PC-9 (cell line): ENCODE results near the gene C19orf67. TPM values are rescaled to one million over a fixed set of nuclear protein-coding genes. Genes with fewer than 3 reads are reported as not detected.

Experiments used
- BruUV-seq: library from RNA; stranded (reverse); fragments of 400-500 nt; replicated peaks from 2 replicates; lab custom pipeline; 2021; lab: Mats Ljungman, UMichigan
- CTCF ChIA-PET: fragments of 300-600 bp; sonication (Branson Sonifier 250); formaldehyde crosslinking; loops from one replicate; lab custom pipeline; 2022; ENCODE audit warnings: antibody characterized with exemption; lab: Charles Lee
- POLR2A ChIA-PET: fragments of 300-600 bp; sonication (Branson Sonifier 250); formaldehyde crosslinking; loops from one replicate; lab custom pipeline; 2022; ENCODE audit warnings: antibody characterized with exemption; ENCODE audit not compliant: unreplicated experiment; lab: Charles Lee
- DNase-seq, 2 experiments: peaks; one replicate each; pipeline versions ENCODE4 v3.0.0 to v3.0.0-alpha.2; 2015 to 2022; ENCODE audit warnings: mixed read lengths in 1 of 2
- H2AFZ ChIP-seq: fragments of 200-600 bp; sonication (generic); 2 replicates; pipeline ENCODE4 v1.8.1; 2017; ENCODE audit warnings: antibody characterized with exemption
- H3F3A ChIP-seq: fragments of 200-600 bp; sonication (generic); 2 replicates; pipeline ENCODE4 v1.8.1; 2017; ENCODE audit warnings: antibody characterized with exemption, mild to moderate bottlenecking, low read depth; ENCODE audit not compliant: insufficient read depth
- H3K27ac ChIP-seq: fragments of 200-600 bp; sonication (generic); 2 replicates; pipeline ENCODE4 v1.6.1; 2016; ENCODE audit warnings: mixed run types
- H3K27me3 ChIP-seq: fragments of 200-600 bp; sonication (generic); 2 replicates; pipeline ENCODE4 v1.6.1; 2016; ENCODE audit warnings: low read depth, mixed run types; ENCODE audit not compliant: insufficient read depth
- H3K36me3 ChIP-seq: fragments of 200-600 bp; sonication (generic); 2 replicates; pipeline ENCODE4 v1.6.1; 2016; ENCODE audit warnings: low read depth, mixed run types
- H3K4me1 ChIP-seq: fragments of 200-600 bp; sonication (generic); replicated peaks from 2 replicates; pipeline ENCODE4 v1.6.1; 2016; ENCODE audit warnings: mixed run types; ENCODE audit not compliant: insufficient read depth
- H3K4me2 ChIP-seq: fragments of 200-600 bp; sonication (generic); 2 replicates; pipeline ENCODE4 v1.6.1; 2017; ENCODE audit warnings: mixed run types
- H3K4me3 ChIP-seq: fragments of 200-600 bp; sonication (generic); 2 replicates; pipeline ENCODE4 v1.6.1; 2016; ENCODE audit warnings: mixed run types
- H3K79me2 ChIP-seq: fragments of 200-600 bp; sonication (generic); 2 replicates; pipeline ENCODE4 v1.6.1; 2017; ENCODE audit warnings: low read depth, mixed run types
- H3K9me2 ChIP-seq: fragments of 200-600 bp; sonication (generic); 2 replicates; pipeline ENCODE4 v1.8.1; 2017; ENCODE audit warnings: mild to moderate bottlenecking; ENCODE audit not compliant: insufficient read depth
- H3K9me3 ChIP-seq: fragments of 200-600 bp; sonication (generic); 2 replicates; pipeline ENCODE4 v1.8.1; 2016; ENCODE audit warnings: low read depth; ENCODE audit not compliant: insufficient read depth
- H4K20me1 ChIP-seq: fragments of 200-600 bp; sonication (generic); 2 replicates; pipeline ENCODE4 v1.8.1; 2017; ENCODE audit not compliant: insufficient read depth
- EZH2 ChIP-seq: fragments of 200-600 bp; sonication (generic); IDR thresholded peaks from 2 replicates; pipeline ENCODE4 v1.8.0; 2017; ENCODE audit warnings: antibody characterized with exemption, low read depth
- intact Hi-C: fragments of 100-400 bp; cut with micrococcal nuclease; formaldehyde crosslinking; loops from one replicate; pipeline ENCODE4 v1.10.0; 2022; ENCODE audit not compliant: unreplicated experiment
- total RNA-seq: library from RNA; stranded (reverse); gene quantifications from 2 replicates; pipeline ENCODE4 v1.2.3, GENCODE V29; 2021
- TF ChIP-seq, protein P1 (sequence below): fragments of 200-600 bp; sonication (generic); conservative IDR thresholded peaks from 2 replicates; pipeline ENCODE4 v1.6.1; 2017; ENCODE audit warnings: mixed run types, antibody characterized with exemption, mild to moderate bottlenecking, moderate library complexity

The C19orf67 gene
- total RNA-seq, 1 experiment from 2014 or later: not detected

- Histone ChIP-seq H3F3A (peaks cover 25% of the 10 kb centered on the region; the same call in 1 of the 2 replicates), H3K9me2 (no peaks in the 10 kb centered on the region), H3K27me3 (no peaks in the 10 kb centered on the region), H2AFZ (no peak overlapping the region), H3K9me3 (no peaks in the 10 kb centered on the region), H3K4me3 (peak overlapping the region; percentile 44; the same call in 1 of the 2 replicates), H4K20me1 (no peaks in the 10 kb centered on the region), H3K4me2 (peak overlapping the region; percentile 77), H3K79me2 (no peaks in the 10 kb centered on the region), H3K4me1 (peaks cover 21% of the 10 kb centered on the region), H3K36me3 (no peaks in the 10 kb centered on the region), H3K27ac (0 out of 2 replicates have a peak overlapping the region, but pooled peaks have one; percentile 16)
- peak; percentile 32 to 50 for DNase-seq
- intact Hi-C loops: no loop called here
- TF ChIP-seq EZH2: no peak
- TF ChIP-seq, protein P1, sequence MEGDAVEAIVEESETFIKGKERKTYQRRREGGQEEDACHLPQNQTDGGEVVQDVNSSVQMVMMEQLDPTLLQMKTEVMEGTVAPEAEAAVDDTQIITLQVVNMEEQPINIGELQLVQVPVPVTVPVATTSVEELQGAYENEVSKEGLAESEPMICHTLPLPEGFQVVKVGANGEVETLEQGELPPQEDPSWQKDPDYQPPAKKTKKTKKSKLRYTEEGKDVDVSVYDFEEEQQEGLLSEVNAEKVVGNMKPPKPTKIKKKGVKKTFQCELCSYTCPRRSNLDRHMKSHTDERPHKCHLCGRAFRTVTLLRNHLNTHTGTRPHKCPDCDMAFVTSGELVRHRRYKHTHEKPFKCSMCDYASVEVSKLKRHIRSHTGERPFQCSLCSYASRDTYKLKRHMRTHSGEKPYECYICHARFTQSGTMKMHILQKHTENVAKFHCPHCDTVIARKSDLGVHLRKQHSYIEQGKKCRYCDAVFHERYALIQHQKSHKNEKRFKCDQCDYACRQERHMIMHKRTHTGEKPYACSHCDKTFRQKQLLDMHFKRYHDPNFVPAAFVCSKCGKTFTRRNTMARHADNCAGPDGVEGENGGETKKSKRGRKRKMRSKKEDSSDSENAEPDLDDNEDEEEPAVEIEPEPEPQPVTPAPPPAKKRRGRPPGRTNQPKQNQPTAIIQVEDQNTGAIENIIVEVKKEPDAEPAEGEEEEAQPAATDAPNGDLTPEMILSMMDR: no peak
- CTCF ChIA-PET: no interaction called here
- TSS peak; percentile 46 for BruUV-seq
- POLR2A ChIA-PET: interaction anchor here (0.5 to 0.9 kb wide), 4 partner anchors 29 to 273 kb away, joined by 3 to 14 read pairs (median 4); partner anchors contain the start of gene RFX1
Measured at GRCh38 chr19:14061081-14061749, 24.4 kb downstream of the C19orf67 start.

DNA sequence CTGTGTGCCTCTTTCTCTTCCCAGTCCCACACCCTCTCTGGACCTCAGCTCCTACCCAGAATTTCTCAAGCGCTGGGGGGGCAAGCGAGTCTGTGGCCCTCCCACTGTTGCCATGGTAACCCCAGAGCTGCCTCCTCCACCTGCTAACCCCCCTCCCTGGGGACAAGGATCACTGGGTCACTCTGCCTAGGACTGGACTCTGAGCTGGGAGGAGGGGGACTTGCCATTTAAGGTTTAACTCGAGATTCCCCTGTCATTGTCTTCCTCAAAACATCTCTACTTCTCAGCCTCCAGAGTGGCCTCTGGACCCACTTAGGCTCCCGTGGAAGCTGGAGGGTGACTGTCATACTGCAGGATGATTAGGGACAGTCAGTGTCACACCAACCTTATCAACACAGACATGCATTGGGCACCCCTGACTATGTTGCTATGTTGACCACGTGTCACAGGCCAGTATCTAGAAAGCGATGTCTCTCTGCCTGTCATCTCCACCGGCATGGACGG, 25.9 kb downstream of the C19orf67 start:
- intact Hi-C loops: no loop called here
- Histone ChIP-seq H3K27ac (no peak overlapping the region), H3K4me3 (no peak overlapping the region), H3K9me2 (no peaks in the 10 kb centered on the region), H3K27me3 (no peaks in the 10 kb centered on the region), H4K20me1 (no peaks in the 10 kb centered on the region), H3K9me3 (no peaks in the 10 kb centered on the region), H3K4me2 (no peak overlapping the region), H3K4me1 (peaks cover 21% of the 10 kb centered on the region), H2AFZ (no peak overlapping the region), H3K36me3 (no peaks in the 10 kb centered on the region), H3K79me2 (no peaks in the 10 kb centered on the region), H3F3A (peaks cover 25% of the 10 kb centered on the region; the same call in 1 of the 2 replicates)
- ChIA-PET CTCF (interaction anchor here (0.6 kb wide), 1 partner anchor 170 kb away, joined by 3 read pairs; no protein-coding TSS in a partner anchor), POLR2A (interaction anchor here (0.7 kb wide), 1 partner anchor 107 kb away, joined by 4 read pairs; the partner anchor contains the start of gene DCAF15)
- BruUV-seq: no TSS peak
- no peak for DNase-seq
- TF ChIP-seq, protein P1: no peak
- no peak for TF ChIP-seq EZH2

GRCh38 chr19:14059093-14059480, 26.5 kb downstream of the C19orf67 start:
- intact Hi-C loops: no loop called here
- Histone ChIP-seq H3K9me3 (no peaks in the 10 kb centered on the region), H3K9me2 (no peaks in the 10 kb centered on the region), H3K36me3 (no peaks in the 10 kb centered on the region), H3K4me2 (no peak overlapping the region), H3K27ac (no peak overlapping the region), H3K4me3 (no peak overlapping the region), H3K4me1 (peaks cover 21% of the 10 kb centered on the region), H3K79me2 (no peaks in the 10 kb centered on the region), H3F3A (peaks cover 25% of the 10 kb centered on the region; the same call in 1 of the 2 replicates), H2AFZ (no peak overlapping the region), H3K27me3 (no peaks in the 10 kb centered on the region), H4K20me1 (no peaks in the 10 kb centered on the region)
- TF ChIP-seq, protein P1: no peak
- no peak for TF ChIP-seq EZH2
- ChIA-PET POLR2A (interaction anchor here (0.7 kb wide), 1 partner anchor 107 kb away, joined by 4 read pairs; the partner anchor contains the start of gene DCAF15), CTCF (interaction anchor here (0.6 kb wide), 1 partner anchor 169 kb away, joined by 3 read pairs; no protein-coding TSS in a partner anchor)
- no TSS peak for BruUV-seq
- no peak for DNase-seq
